DMS79 (cell line): ENCODE results near the gene PSAPL1.

Source experiments
- DNase-seq: peaks from one replicate; lab custom pipeline; 2025; lab: John Stamatoyannopoulos, UW

The PSAPL1 gene

GRCh38 chr4:7396186-7396910 is 38.4 kb downstream of the PSAPL1 start:
- DNase-seq = no peak

- no peak for DNase-seq
Observed at GRCh38 chr4:7395645-7396044, 39.1 kb downstream of the PSAPL1 start.

GRCh38 chr4:7394681-7395451 is 39.9 kb downstream of the PSAPL1 start:
- DNase-seq = no peak

GRCh38 chr4:7393601-7394575 is 40.8 kb downstream of the PSAPL1 start:
- DNase-seq = no peak

- DNase-seq = no peak
Observed at GRCh38 chr4:7392438-7393421, 42.0 kb downstream of the PSAPL1 start.

GRCh38 chr4:7391637-7392437 is 42.9 kb downstream of the PSAPL1 start:
- no peak for DNase-seq

GRCh38 chr4:7390906-7391636 is 43.7 kb downstream of the PSAPL1 start:
- no peak for DNase-seq

GRCh38 chr4:7390336-7390735 is 44.4 kb downstream of the PSAPL1 start:
- no peak for DNase-seq

GRCh38 chr4:7389719-7390118 is 45.0 kb downstream of the PSAPL1 start:
- DNase-seq = no peak

- DNase-seq = no peak
Observed at GRCh38 chr4:7389101-7389701, 45.5 kb downstream of the PSAPL1 start.

GRCh38 chr4:7388627-7389026 is 46.1 kb downstream of the PSAPL1 start:
- DNase-seq = no peak

GRCh38 chr4:7387925-7388324 is 46.8 kb downstream of the PSAPL1 start:
- DNase-seq = no peak

- no peak for DNase-seq
Observed at GRCh38 chr4:7384929-7385890, 49.5 kb downstream of the PSAPL1 start.

GRCh38 chr4:7384003-7384928 is 50.5 kb downstream of the PSAPL1 start:
- no peak for DNase-seq

- DNase-seq = no peak
Observed at GRCh38 chr4:7383266-7383665, 51.5 kb downstream of the PSAPL1 start.

- no peak for DNase-seq
Observed at GRCh38 chr4:7382634-7383014, 52.1 kb downstream of the PSAPL1 start.
